Activated CD8-positive, alpha-beta T cell treated with anti-CD3 and anti-CD28 coated beads, Interleukin-2, amount 10 ng/mL, durations not matched to agents 7 days and 5 days (primary cell): ENCODE results near the gene ALOX15B. TPM values are rescaled to one million over a fixed set of nuclear protein-coding genes. Genes with fewer than 3 reads are reported as not detected.

Source experiments
- ATAC-seq: fragments of 150-1000 bp; cut with Tn5 transposase; one replicate; pipeline ENCODE4 v1.10.0; 2021; ENCODE audit warnings: moderate library complexity
- CTCF ChIA-PET: fragments of 350-600 bp; sonication (Branson Sonifier 250); formaldehyde crosslinking; loops from one replicate; lab custom pipeline; 2021; ENCODE audit warnings: antibody characterized with exemption; lab: Charles Lee
- POLR2A ChIA-PET: fragments of 350-600 bp; sonication (Branson Sonifier 250); formaldehyde crosslinking; loops from one replicate; lab custom pipeline; 2021; ENCODE audit warnings: antibody characterized with exemption; lab: Charles Lee
- DNase-seq: peaks from one replicate; pipeline ENCODE4 v3.0.0-alpha.2; 2020
- H3K27ac Mint-ChIP-seq: one replicate; pipeline ENCODE4 v1.8.0; 2021; ENCODE audit warnings: mild to moderate bottlenecking, mixed read lengths
- H3K27me3 Mint-ChIP-seq: one replicate; pipeline ENCODE4 v1.8.0; 2021; ENCODE audit warnings: low read depth, mixed read lengths
- H3K36me3 Mint-ChIP-seq: one replicate; pipeline ENCODE4 v1.8.0; 2021; ENCODE audit warnings: low read depth, mixed read lengths
- H3K4me1 Mint-ChIP-seq: one replicate; pipeline ENCODE4 v1.8.0; 2021; ENCODE audit warnings: low read depth, mixed read lengths
- H3K4me3 Mint-ChIP-seq: one replicate; pipeline ENCODE4 v1.8.0; 2021; ENCODE audit warnings: mild to moderate bottlenecking, mixed read lengths
- H3K9me3 Mint-ChIP-seq: one replicate; pipeline ENCODE4 v1.8.0; 2022; ENCODE audit warnings: mixed read lengths; ENCODE audit not compliant: insufficient read depth
- microRNA-seq: library from miRNA; unstranded; fragments of <30 nt; microRNA quantifications from one replicate; pipeline ENCODE4 v1.2.0, GENCODE V29; 2022
- total RNA-seq, 2 experiments: library from RNA; stranded (reverse); gene quantifications; one replicate each; pipeline ENCODE4 v1.2.3, GENCODE V29; 2021

ALOX15B gene
- total RNA-seq, 2 experiments from 2014 or later, result not detected

DNA sequence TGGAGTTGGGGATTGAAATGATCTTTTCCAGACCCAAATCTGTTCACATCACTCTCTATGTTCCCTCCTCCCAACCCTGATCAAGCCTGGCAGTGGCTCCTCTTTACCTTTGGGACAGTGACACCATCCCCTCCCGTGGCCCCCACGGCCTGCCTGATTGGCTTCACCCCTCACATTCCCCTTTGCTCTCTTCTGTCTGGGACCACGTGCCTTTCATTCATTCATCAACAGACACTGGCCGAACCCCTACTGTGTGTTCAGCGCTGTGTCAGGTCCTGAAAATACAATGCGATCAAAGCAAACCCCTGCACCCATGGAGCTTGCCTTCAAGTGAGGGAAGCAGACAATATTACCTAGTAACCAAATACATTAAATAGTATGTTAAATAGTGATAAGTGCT lies 50.9 kb downstream of the ALOX15B start:
- no peak overlapping the region for H3K27ac Mint-ChIP-seq
- peaks cover 17% of the 10 kb centered on the region for H3K27me3 Mint-ChIP-seq
- no peak overlapping the region for H3K4me3 Mint-ChIP-seq
- ChIA-PET CTCF (interaction anchor here (1.4 to 13.4 kb wide), 5 partner anchors 12 to 29 kb away, joined by 4 to 174 read pairs (median 42); partner anchors contain the start of gene ALOXE3), POLR2A (no interaction called here)
- peaks cover 6% of the 10 kb centered on the region for H3K4me1 Mint-ChIP-seq
- H3K36me3 Mint-ChIP-seq, result no peaks in the 10 kb centered on the region
- H3K9me3 Mint-ChIP-seq, result no peaks in the 10 kb centered on the region
- ATAC-seq (no peak), DNase-seq (no peak)

GRCh38 chr17:8091033-8091687 lies 52.3 kb downstream of the ALOX15B start:
- ChIA-PET POLR2A (no interaction called here), CTCF (interaction anchor here (1.1 to 13.4 kb wide), 8 partner anchors 10 to 49 kb away, joined by 4 to 174 read pairs (median 24); partner anchors contain the start of gene ALOXE3)
- Mint-ChIP-seq H3K27ac (no peak overlapping the region), H3K4me3 (no peak overlapping the region), H3K9me3 (no peaks in the 10 kb centered on the region), H3K36me3 (no peaks in the 10 kb centered on the region), H3K4me1 (peaks cover 6% of the 10 kb centered on the region), H3K27me3 (peaks cover 24% of the 10 kb centered on the region)
- ATAC-seq, result no peak
- no peak for DNase-seq

GRCh38 chr17:8095361-8095760 lies 56.5 kb downstream of the ALOX15B start:
- ATAC-seq, result no peak
- Mint-ChIP-seq H3K27me3 (peaks cover 24% of the 10 kb centered on the region), H3K4me1 (peaks cover 6% of the 10 kb centered on the region), H3K36me3 (no peaks in the 10 kb centered on the region), H3K9me3 (no peaks in the 10 kb centered on the region), H3K27ac (no peak overlapping the region), H3K4me3 (no peak overlapping the region)
- ChIA-PET POLR2A (no interaction called here), CTCF (interaction anchor here (1.2 to 13.4 kb wide), 6 partner anchors 12 to 63 kb away, joined by 3 to 174 read pairs (median 20); partner anchors contain the start of genes ALOXE3 and HES7)
- no peak for DNase-seq

DNA sequence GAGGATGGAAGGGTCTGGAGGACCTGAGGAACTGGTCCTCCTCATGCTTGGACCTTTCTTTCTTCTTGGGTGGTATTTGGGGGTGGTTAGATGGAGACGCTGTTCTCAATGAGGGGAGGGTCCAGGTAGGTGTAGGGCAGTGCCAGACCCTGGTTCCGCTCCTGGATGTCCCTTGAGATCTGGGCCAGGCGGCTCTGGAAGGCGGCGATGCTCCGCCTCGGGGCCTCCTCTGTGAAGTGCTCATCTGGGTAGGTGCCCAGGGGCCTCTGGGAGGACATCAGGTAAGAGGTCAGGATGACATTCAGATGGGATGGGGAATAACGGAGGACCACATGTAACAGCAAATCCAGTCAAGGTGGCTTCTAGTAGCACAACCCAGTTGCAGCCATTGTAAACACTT lies 57.7 kb downstream of the ALOX15B start:
- no peak overlapping the region for H3K4me3 Mint-ChIP-seq
- H3K4me1 Mint-ChIP-seq, result peaks cover 6% of the 10 kb centered on the region
- peaks cover 17% of the 10 kb centered on the region for H3K27me3 Mint-ChIP-seq
- ChIA-PET POLR2A (no interaction called here), CTCF (interaction anchor here (0.9 to 1.2 kb wide), 2 partner anchors 22 to 40 kb away, joined by 4 to 5 read pairs; no protein-coding TSS in a partner anchor)
- DNase-seq (no peak), ATAC-seq (no peak)
- no peaks in the 10 kb centered on the region for H3K36me3 Mint-ChIP-seq
- H3K27ac Mint-ChIP-seq, result no peak overlapping the region
- H3K9me3 Mint-ChIP-seq, result no peaks in the 10 kb centered on the region

Small RNA genes within 50 kb of the gene (microRNA-seq; reads per million reads assigned to microRNA genes)
- not detected for gene MIR4314

Other genes with a start within 250 kb of the ALOX15B start
- gene KDM6B, start 204.8 kb upstream of the ALOX15B start, total RNA-seq, result 10 to 100 TPM; 12.4 to 12.6 TPM
- gene TMEM88, start 184.0 kb upstream of the ALOX15B start, total RNA-seq, result 1 to 10 TPM in 1 of 2 experiments, under 1 TPM in 1; 0.87 to 1.2 TPM
- 10 to 100 TPM; 92.7 to 93.1 TPM for gene NAA38, start 181.5 kb upstream of the ALOX15B start, total RNA-seq
- 10 to 100 TPM in 1 of 2 experiments, 1 to 10 TPM in 1; 9.8 to 11.2 TPM for gene CYB5D1, start 181.1 kb upstream of the ALOX15B start, total RNA-seq
- gene CHD3, start 150.3 kb upstream of the ALOX15B start, total RNA-seq, result 100 to 1,000 TPM; 125 to 129 TPM
- gene RNF227, start 122.8 kb upstream of the ALOX15B start, total RNA-seq, result 1 to 10 TPM; 4.2 TPM
- gene KCNAB3, start 109.2 kb upstream of the ALOX15B start, total RNA-seq, result 10 to 100 TPM in 1 of 2 experiments, 1 to 10 TPM in 1; 8.8 to 10.3 TPM
- gene TRAPPC1, start 107.1 kb upstream of the ALOX15B start, total RNA-seq, result 100 to 1,000 TPM; 248 to 278 TPM
- gene CNTROB, start 106.9 kb upstream of the ALOX15B start, total RNA-seq, result 10 to 100 TPM; 66.7 to 76.5 TPM
- gene GUCY2D, start 36.4 kb upstream of the ALOX15B start, total RNA-seq, result not detected
- under 1 TPM; 0.26 to 0.47 TPM for gene ALOX12B, start 48.7 kb downstream of the ALOX15B start, total RNA-seq
- not detected for gene ALOXE3, start 79.5 kb downstream of the ALOX15B start, total RNA-seq
- under 1 TPM in 1 of 2 experiments, not detected in 1; 0.29 TPM for gene HES7, start 85.0 kb downstream of the ALOX15B start, total RNA-seq
- 10 to 100 TPM; 35.0 to 38.1 TPM for gene PER1, start 113.3 kb downstream of the ALOX15B start, total RNA-seq
- 10 to 100 TPM; 56.3 to 56.7 TPM for gene VAMP2, start 123.9 kb downstream of the ALOX15B start, total RNA-seq
- 10 to 100 TPM; 39.6 to 44.1 TPM for gene TMEM107, start 137.3 kb downstream of the ALOX15B start, total RNA-seq
- 10 to 100 TPM; 12.7 TPM for gene BORCS6, start 151.1 kb downstream of the ALOX15B start, total RNA-seq
- 100 to 1,000 TPM; 182 to 210 TPM for gene AURKB, start 171.5 kb downstream of the ALOX15B start, total RNA-seq
- gene CTC1, start 209.0 kb downstream of the ALOX15B start, total RNA-seq, result 100 to 1,000 TPM in 1 of 2 experiments, 10 to 100 TPM in 1; 94.8 to 102 TPM
- 10 to 100 TPM; 78.3 to 80.2 TPM for gene PFAS, start 210.2 kb downstream of the ALOX15B start, total RNA-seq
- 10 to 100 TPM; 49.8 to 55.6 TPM for gene RANGRF, start 249.6 kb downstream of the ALOX15B start, total RNA-seq